GM21737 (cell line): Measurements from ENCODE around the gene RSPH1.
"Not testable (repeated sequence)": the region's sequence is repeated elsewhere in the genome, so short reads cannot be mapped to it uniquely, and the experiment has no call there.

Experiments
- ATAC-seq: cut with Tn5 transposase; IDR thresholded peaks from one replicate; pipeline ENCODE4 v1.9.1; 2021; ENCODE audit warnings: mild to moderate bottlenecking, moderate library complexity; ENCODE audit not compliant: unreplicated experiment

The RSPH1 gene

GRCh38 chr21:42489991-42490390 lies 6.0 kb downstream of the RSPH1 start:
- no peak for ATAC-seq

- ATAC-seq, result no peak
Observed at GRCh38 chr21:42489006-42489563, 6.9 kb downstream of the RSPH1 start.

- ATAC-seq, result no peak
Observed at GRCh38 chr21:42486531-42486930, 9.5 kb downstream of the RSPH1 start.

GRCh38 chr21:42486072-42486471 lies 10.0 kb downstream of the RSPH1 start:
- no peak for ATAC-seq

- no peak for ATAC-seq
Observed at GRCh38 chr21:42484966-42485365, 11.1 kb downstream of the RSPH1 start.

- no peak for ATAC-seq
Observed at GRCh38 chr21:42481169-42481568, 14.9 kb downstream of the RSPH1 start.

- no peak for ATAC-seq
Observed at GRCh38 chr21:42480736-42481135, 15.3 kb downstream of the RSPH1 start.

GRCh38 chr21:42479582-42479981 lies 16.4 kb downstream of the RSPH1 start:
- ATAC-seq, result no peak

GRCh38 chr21:42478504-42478903 lies 17.5 kb downstream of the RSPH1 start:
- no peak for ATAC-seq

- no peak for ATAC-seq
Observed at GRCh38 chr21:42476388-42477331, 19.4 kb downstream of the RSPH1 start.

- no peak for ATAC-seq
Observed at GRCh38 chr21:42475526-42476387, 20.3 kb downstream of the RSPH1 start.

- ATAC-seq, result no peak
Observed at GRCh38 chr21:42475036-42475435, 21.0 kb downstream of the RSPH1 start.

- ATAC-seq, result no peak
Observed at GRCh38 chr21:42474043-42474831, 21.8 kb downstream of the RSPH1 start.

- no peak for ATAC-seq
Observed at GRCh38 chr21:42473498-42474042, 22.5 kb downstream of the RSPH1 start.

- no peak for ATAC-seq
Observed at GRCh38 chr21:42472521-42472920, 23.5 kb downstream of the RSPH1 start.

GRCh38 chr21:42471716-42472330 lies 24.2 kb downstream of the RSPH1 start:
- ATAC-seq, result no peak

GRCh38 chr21:42471206-42471605 lies 24.8 kb downstream of the RSPH1 start:
- no peak for ATAC-seq

- not testable (repeated sequence) for ATAC-seq
Observed at GRCh38 chr21:42469726-42470125, 26.3 kb downstream of the RSPH1 start.

GRCh38 chr21:42469272-42469671 lies 26.8 kb downstream of the RSPH1 start:
- peak; percentile 38 for ATAC-seq
